GM18868 (cell line): Measurements from ENCODE around the gene UFD1.

Experiments
- ATAC-seq: cut with Tn5 transposase; IDR thresholded peaks from one replicate; pipeline ENCODE4 v1.9.1; 2021; ENCODE audit warnings: mild to moderate bottlenecking, moderate library complexity; ENCODE audit not compliant: unreplicated experiment

The UFD1 gene

DNA sequence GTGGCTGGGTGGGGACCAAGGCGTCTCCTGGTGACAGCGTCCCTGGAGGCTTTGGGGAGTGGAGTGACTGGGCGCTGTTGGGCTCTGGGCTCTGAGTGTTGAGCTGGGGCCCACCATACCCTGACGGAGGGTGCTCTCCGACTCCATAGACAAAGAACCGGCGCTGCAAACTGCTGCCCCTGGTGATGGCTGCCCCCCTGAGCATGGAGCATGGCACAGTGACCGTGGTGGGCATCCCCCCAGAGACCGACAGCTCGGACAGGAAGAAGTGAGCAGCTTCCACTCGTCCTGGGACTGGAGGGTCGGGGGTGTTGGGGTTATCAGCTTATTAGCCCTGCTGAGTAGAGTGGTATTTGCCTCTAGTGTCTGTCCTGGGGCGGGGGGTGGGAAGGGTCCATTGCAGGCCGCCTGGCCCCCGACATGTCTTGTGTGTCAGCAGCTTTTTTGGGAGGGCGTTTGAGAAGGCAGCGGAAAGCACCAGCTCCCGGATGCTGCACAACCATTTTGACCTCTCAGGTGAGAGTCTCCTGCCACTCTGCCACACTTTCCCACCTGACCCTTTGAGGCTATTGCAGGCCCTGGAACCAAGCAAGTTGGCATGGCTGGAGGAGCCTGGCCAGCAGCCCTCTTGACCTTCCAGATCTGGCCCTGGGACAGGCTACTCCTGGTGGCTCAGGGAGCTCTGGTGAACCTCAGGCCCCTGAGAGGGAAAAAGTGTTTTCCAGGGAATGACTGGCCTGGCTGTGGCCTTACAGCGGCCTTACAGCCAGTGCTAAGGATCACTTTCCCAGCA lies 37.6 kb upstream of the UFD1 start:
- no peak for ATAC-seq

GRCh38 chr22:19515654-19516377 lies 36.8 kb upstream of the UFD1 start:
- no peak for ATAC-seq

- ATAC-seq, result no peak
These were observed 36.0 kb upstream of the UFD1 start for GRCh38 chr22:19514831-19515565.

- no peak for ATAC-seq
These were observed 34.8 kb upstream of the UFD1 start for GRCh38 chr22:19513823-19514222.

GRCh38 chr22:19510919-19511341 lies 31.9 kb upstream of the UFD1 start:
- ATAC-seq, result no peak

DNA sequence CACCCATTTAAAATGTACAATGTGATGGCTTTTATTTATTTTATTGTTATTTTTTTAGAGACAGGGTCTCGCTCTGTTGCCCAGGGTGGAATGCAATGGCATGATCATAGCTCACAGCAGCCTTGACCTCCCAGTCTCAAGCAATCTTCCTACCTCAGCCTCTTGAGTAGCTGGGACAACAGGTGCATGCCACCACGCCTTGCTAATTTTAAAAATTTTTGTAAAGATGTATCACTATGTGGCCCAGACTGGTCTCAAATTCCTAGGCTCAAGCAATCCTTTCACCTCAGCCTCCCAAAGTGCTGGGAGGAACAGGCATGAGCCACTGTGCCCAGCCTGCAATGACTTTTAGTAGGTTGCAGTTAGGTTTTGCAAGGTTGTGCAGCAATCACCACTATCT lies 30.9 kb upstream of the UFD1 start:
- no peak for ATAC-seq

- ATAC-seq, result no peak
These were observed 30.2 kb upstream of the UFD1 start for GRCh38 chr22:19509191-19509590.

DNA sequence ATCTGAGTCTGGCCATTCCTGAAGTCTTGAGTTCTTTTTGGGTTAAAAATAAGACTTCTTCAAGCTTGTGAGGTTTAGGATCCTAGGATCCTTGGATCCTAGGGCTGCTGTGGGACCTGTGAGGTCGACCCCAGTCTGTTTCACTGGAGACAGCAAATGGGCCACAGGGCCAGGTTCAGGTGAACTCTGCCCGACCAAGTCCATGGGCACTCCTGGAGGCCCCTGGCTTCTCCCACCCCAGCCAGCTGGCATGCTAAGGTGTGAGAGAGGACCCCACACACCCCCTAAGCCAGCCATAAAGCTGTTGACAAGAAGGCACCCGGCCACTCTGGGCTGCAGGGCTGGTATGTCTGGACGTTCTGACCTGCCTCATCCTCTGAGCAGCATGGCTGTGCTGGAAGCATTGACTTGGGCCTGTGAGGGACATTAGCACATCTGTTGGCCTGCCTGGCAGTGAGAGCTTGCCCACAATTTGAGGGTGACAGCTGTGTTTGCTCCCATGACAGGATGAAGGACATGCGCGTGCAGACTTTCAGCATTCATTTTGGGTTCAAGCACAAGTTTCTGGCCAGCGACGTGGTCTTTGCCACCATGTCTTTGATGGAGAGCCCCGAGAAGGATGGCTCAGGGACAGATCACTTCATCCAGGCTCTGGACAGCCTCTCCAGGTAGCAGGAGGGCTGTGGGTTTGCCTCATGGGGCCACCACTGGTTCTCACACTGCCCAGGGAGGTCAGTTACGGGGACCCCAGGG lies 29.2 kb upstream of the UFD1 start:
- no peak for ATAC-seq

DNA sequence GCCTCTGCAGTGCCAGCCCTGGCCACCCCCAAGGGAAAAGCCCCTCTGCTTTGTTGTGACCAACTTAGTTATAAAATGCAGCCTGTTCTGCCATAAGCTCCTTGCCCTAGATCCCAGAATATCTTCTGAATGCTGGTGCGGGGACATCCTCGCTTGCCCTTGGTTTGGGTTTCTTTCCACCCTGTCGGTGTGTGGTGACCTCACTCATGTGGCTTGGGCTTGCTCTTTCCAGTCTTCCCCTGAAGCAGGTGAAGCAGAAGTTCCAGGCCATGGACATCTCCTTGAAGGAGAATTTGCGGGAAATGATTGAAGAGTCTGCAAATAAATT lies 28.5 kb upstream of the UFD1 start:
- ATAC-seq, result no peak

DNA sequence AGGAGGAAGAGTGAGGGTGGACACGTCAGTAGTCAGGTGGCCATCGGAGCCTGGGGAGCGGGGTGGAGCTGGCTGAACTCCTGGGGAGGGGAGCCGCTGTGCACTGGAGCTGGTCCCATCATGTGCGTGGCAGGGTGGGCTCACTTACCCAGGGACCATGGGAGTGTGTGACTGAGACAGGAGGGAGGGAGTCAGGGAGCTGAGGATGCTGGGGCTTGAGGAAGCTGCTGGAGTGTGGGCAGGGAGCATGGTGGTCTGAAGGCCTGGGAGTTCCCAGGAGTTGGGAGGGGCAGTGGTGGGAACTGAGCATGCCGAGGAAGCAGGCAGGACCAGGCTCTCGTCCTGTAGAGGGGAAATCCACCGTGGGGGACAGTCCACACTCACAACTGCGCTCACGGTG lies 27.2 kb upstream of the UFD1 start:
- no peak for ATAC-seq

GRCh38 chr22:19505735-19506126 lies 26.7 kb upstream of the UFD1 start:
- no peak for ATAC-seq

DNA sequence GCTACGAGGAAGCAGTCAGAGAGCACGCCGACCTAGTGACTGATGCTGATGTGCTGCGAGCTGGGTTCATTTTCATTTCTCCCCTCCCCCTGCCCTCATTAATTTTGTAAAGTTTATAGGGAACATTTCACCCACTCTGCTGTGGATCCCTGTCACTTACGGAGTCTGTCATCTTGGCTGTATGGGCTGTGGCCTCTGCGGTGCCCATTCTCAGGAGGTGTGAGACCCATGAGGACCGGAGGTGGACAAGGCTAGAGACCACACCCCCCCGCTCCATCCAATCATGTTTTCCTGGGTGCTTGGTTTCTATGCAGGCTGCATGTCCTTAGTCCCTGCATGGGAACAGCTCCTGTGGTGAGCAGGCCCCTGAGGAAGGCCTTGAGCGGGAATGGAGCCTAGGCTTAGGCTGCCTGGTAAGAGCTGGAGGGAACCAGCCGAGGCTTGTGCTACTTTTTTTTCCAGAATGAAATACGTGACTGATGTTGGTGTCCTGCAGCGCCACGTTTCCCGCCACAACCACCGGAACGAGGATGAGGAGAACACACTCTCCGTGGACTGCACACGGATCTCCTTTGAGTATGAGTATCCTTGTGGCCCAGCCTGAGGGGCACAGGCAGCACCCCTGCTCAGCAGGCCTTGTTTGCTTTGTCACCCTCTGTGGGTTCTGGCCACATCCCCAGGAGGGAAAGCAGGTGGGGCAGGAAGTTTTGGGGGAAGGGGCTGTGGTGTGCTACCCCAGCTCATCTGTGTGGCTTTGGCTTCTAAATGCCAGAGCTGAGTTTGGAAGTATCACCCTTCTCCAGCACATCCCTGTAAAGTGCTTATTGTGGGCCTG lies 26.1 kb upstream of the UFD1 start:
- no peak for ATAC-seq

- ATAC-seq, result no peak
These were observed 24.9 kb upstream of the UFD1 start for GRCh38 chr22:19503869-19504268.

GRCh38 chr22:19503367-19503766 lies 24.4 kb upstream of the UFD1 start:
- no peak for ATAC-seq

GRCh38 chr22:19501897-19502447 lies 23.0 kb upstream of the UFD1 start:
- no peak for ATAC-seq

DNA sequence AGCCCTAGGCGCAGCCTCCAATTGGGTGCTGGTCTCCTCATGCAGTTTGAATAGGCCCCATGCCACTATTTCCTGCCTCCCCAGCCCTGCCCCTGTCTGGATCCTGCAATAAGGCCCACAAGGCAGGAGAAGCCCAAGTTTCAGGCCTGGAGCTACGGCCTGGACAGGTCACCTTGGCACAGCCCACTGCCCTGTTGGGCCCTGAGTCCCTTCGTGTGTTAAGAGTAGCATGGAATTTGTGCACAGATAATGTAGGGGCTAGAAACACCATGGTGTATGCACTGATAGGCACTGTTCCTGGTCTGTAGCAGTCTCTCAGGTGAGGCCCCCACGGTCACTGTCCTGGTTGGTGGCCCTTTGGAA lies 20.9 kb upstream of the UFD1 start:
- ATAC-seq, result no peak

- ATAC-seq, result no peak
These were observed 20.4 kb upstream of the UFD1 start for GRCh38 chr22:19499236-19499879.

DNA sequence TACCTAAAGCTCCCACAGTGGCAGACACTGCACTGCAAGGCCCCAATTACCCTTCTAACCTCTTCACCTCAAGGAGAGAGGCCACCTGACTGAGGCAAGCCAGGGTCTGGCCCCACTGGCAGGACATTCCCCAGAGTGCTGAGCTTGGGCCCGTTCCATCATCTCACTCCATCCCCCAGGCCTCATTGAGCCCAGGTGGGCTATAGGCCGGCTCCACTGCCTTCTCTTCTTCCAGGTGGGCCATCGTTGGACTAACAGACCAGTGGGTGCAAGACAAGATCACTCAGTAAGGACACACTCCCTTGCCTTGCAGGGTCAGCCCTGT lies 19.8 kb upstream of the UFD1 start:
- ATAC-seq, result no peak

GRCh38 chr22:19498154-19498865 lies 19.3 kb upstream of the UFD1 start:
- no peak for ATAC-seq
